PC-9 (cell line): ENCODE measurements around the gene MMD. TPM values are rescaled to one million over a fixed set of nuclear protein-coding genes. Genes with fewer than 3 reads are reported as not detected.
"Not testable (repeated sequence)": the region's sequence is repeated elsewhere in the genome, so short reads cannot be mapped to it uniquely, and the experiment has no call there.

ENCODE experiments used
- BruUV-seq: library from RNA; stranded (reverse); fragments of 400-500 nt; replicated peaks from 2 replicates; lab custom pipeline; 2021; lab: Mats Ljungman, UMichigan
- CTCF ChIA-PET: fragments of 300-600 bp; sonication (Branson Sonifier 250); formaldehyde crosslinking; loops from one replicate; lab custom pipeline; 2022; ENCODE audit warnings: antibody characterized with exemption; lab: Charles Lee
- POLR2A ChIA-PET: fragments of 300-600 bp; sonication (Branson Sonifier 250); formaldehyde crosslinking; loops from one replicate; lab custom pipeline; 2022; ENCODE audit warnings: antibody characterized with exemption; ENCODE audit not compliant: unreplicated experiment; lab: Charles Lee
- DNase-seq, 2 experiments: peaks; one replicate each; pipeline versions ENCODE4 v3.0.0 to v3.0.0-alpha.2; 2015 to 2022; ENCODE audit warnings: mixed read lengths in 1 of 2
- H2AFZ ChIP-seq: fragments of 200-600 bp; sonication (generic); 2 replicates; pipeline ENCODE4 v1.8.1; 2017; ENCODE audit warnings: antibody characterized with exemption
- H3F3A ChIP-seq: fragments of 200-600 bp; sonication (generic); 2 replicates; pipeline ENCODE4 v1.8.1; 2017; ENCODE audit warnings: antibody characterized with exemption, mild to moderate bottlenecking, low read depth; ENCODE audit not compliant: insufficient read depth
- H3K27ac ChIP-seq: fragments of 200-600 bp; sonication (generic); 2 replicates; pipeline ENCODE4 v1.6.1; 2016; ENCODE audit warnings: mixed run types
- H3K27me3 ChIP-seq: fragments of 200-600 bp; sonication (generic); 2 replicates; pipeline ENCODE4 v1.6.1; 2016; ENCODE audit warnings: low read depth, mixed run types; ENCODE audit not compliant: insufficient read depth
- H3K36me3 ChIP-seq: fragments of 200-600 bp; sonication (generic); 2 replicates; pipeline ENCODE4 v1.6.1; 2016; ENCODE audit warnings: low read depth, mixed run types
- H3K4me1 ChIP-seq: fragments of 200-600 bp; sonication (generic); replicated peaks from 2 replicates; pipeline ENCODE4 v1.6.1; 2016; ENCODE audit warnings: mixed run types; ENCODE audit not compliant: insufficient read depth
- H3K4me2 ChIP-seq: fragments of 200-600 bp; sonication (generic); 2 replicates; pipeline ENCODE4 v1.6.1; 2017; ENCODE audit warnings: mixed run types
- H3K4me3 ChIP-seq: fragments of 200-600 bp; sonication (generic); 2 replicates; pipeline ENCODE4 v1.6.1; 2016; ENCODE audit warnings: mixed run types
- H3K79me2 ChIP-seq: fragments of 200-600 bp; sonication (generic); 2 replicates; pipeline ENCODE4 v1.6.1; 2017; ENCODE audit warnings: low read depth, mixed run types
- H3K9me2 ChIP-seq: fragments of 200-600 bp; sonication (generic); 2 replicates; pipeline ENCODE4 v1.8.1; 2017; ENCODE audit warnings: mild to moderate bottlenecking; ENCODE audit not compliant: insufficient read depth
- H3K9me3 ChIP-seq: fragments of 200-600 bp; sonication (generic); 2 replicates; pipeline ENCODE4 v1.8.1; 2016; ENCODE audit warnings: low read depth; ENCODE audit not compliant: insufficient read depth
- H4K20me1 ChIP-seq: fragments of 200-600 bp; sonication (generic); 2 replicates; pipeline ENCODE4 v1.8.1; 2017; ENCODE audit not compliant: insufficient read depth
- EZH2 ChIP-seq: fragments of 200-600 bp; sonication (generic); IDR thresholded peaks from 2 replicates; pipeline ENCODE4 v1.8.0; 2017; ENCODE audit warnings: antibody characterized with exemption, low read depth
- intact Hi-C: fragments of 100-400 bp; cut with micrococcal nuclease; formaldehyde crosslinking; loops from one replicate; pipeline ENCODE4 v1.10.0; 2022; ENCODE audit not compliant: unreplicated experiment
- total RNA-seq: library from RNA; stranded (reverse); gene quantifications from 2 replicates; pipeline ENCODE4 v1.2.3, GENCODE V29; 2021
- TF ChIP-seq, protein P1 (sequence below): fragments of 200-600 bp; sonication (generic); conservative IDR thresholded peaks from 2 replicates; pipeline ENCODE4 v1.6.1; 2017; ENCODE audit warnings: mixed run types, antibody characterized with exemption, mild to moderate bottlenecking, moderate library complexity

Gene MMD
- total RNA-seq, 1 experiment from 2014 or later = 7.2 TPM

DNA sequence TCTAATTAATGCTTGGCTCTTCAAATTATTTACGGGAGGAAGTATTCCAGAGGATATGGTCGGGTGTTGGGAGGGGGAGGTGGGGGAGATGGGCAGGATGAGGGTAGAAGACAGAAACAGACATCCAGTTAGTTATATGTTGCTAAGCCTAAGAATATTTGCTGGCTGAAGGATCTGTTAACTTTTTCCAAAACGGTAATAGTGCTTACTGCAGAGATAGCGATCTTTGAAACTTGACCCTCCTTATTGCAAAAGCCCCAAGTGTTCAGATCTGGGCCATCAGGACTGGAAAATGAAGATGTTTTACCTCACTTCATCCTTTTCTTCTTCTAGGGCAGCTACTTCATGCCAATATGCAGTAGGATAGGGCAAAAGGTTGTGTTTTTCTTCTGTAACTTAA is 27.0 kb upstream of the MMD start:
- no peaks in the 10 kb centered on the region for H4K20me1 ChIP-seq
- H3K4me3 ChIP-seq = no peak overlapping the region
- H3K9me2 ChIP-seq = no peaks in the 10 kb centered on the region
- H3K4me1 ChIP-seq = peaks cover 46% of the 10 kb centered on the region
- ChIA-PET POLR2A (no interaction called here), CTCF (no interaction called here)
- no peaks in the 10 kb centered on the region for H3K9me3 ChIP-seq
- no peaks in the 10 kb centered on the region for H3K36me3 ChIP-seq
- BruUV-seq = no TSS peak
- H3F3A ChIP-seq = peaks cover 28% of the 10 kb centered on the region
- peak in 1 of 2 experiments; percentile 77 for DNase-seq
- H3K4me2 ChIP-seq = peak overlapping the region; percentile 46
- intact Hi-C loops = no loop called here
- H3K27me3 ChIP-seq = no peaks in the 10 kb centered on the region
- no peak overlapping the region for H2AFZ ChIP-seq
- no peak overlapping the region for H3K27ac ChIP-seq
- no peaks in the 10 kb centered on the region for H3K79me2 ChIP-seq
- TF ChIP-seq, protein P1, sequence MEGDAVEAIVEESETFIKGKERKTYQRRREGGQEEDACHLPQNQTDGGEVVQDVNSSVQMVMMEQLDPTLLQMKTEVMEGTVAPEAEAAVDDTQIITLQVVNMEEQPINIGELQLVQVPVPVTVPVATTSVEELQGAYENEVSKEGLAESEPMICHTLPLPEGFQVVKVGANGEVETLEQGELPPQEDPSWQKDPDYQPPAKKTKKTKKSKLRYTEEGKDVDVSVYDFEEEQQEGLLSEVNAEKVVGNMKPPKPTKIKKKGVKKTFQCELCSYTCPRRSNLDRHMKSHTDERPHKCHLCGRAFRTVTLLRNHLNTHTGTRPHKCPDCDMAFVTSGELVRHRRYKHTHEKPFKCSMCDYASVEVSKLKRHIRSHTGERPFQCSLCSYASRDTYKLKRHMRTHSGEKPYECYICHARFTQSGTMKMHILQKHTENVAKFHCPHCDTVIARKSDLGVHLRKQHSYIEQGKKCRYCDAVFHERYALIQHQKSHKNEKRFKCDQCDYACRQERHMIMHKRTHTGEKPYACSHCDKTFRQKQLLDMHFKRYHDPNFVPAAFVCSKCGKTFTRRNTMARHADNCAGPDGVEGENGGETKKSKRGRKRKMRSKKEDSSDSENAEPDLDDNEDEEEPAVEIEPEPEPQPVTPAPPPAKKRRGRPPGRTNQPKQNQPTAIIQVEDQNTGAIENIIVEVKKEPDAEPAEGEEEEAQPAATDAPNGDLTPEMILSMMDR = no peak
- no peak for TF ChIP-seq EZH2

DNA sequence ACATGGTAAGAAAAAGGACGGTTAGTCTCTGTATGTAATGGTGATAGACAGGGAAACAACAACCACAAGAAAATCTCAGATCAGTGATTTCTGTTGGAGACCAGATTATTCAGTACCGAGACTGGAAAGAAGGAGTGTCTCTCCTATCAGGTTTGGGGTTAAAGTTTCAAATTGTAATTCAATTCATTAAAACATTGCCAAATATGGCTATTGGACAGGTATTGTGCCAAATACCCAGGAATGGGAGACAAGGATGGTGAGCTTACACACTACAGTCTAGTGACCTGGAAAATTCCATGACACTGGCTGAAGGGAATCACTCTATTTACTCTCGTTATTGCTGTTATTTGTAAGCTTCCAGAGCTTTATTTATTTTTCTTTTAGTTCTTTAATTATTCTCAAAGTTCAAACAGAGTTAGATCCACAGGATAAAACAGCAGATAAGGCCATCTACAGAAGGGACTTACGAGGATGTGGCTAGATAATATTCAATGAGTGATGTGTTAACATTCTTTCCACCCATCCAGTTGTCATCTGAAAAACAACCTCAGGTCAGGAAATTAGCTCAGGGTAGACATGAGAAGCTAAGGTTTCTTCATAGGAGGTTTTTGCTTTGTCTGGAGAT is 25.1 kb upstream of the MMD start:
- Histone ChIP-seq H3K27me3 (no peaks in the 10 kb centered on the region), H3K36me3 (no peaks in the 10 kb centered on the region), H3K4me3 (no peak overlapping the region), H3F3A (peaks cover 16% of the 10 kb centered on the region), H3K9me2 (no peaks in the 10 kb centered on the region), H4K20me1 (no peaks in the 10 kb centered on the region), H3K79me2 (no peaks in the 10 kb centered on the region), H3K27ac (no peak overlapping the region), H2AFZ (no peak overlapping the region), H3K9me3 (no peaks in the 10 kb centered on the region), H3K4me2 (no peak overlapping the region), H3K4me1 (peaks cover 37% of the 10 kb centered on the region)
- TF ChIP-seq, protein P1 = no peak
- TF ChIP-seq EZH2 = no peak
- CTCF ChIA-PET = no interaction called here
- POLR2A ChIA-PET = no interaction called here
- no peak for DNase-seq
- no TSS peak for BruUV-seq
- intact Hi-C loops = no loop called here

DNA sequence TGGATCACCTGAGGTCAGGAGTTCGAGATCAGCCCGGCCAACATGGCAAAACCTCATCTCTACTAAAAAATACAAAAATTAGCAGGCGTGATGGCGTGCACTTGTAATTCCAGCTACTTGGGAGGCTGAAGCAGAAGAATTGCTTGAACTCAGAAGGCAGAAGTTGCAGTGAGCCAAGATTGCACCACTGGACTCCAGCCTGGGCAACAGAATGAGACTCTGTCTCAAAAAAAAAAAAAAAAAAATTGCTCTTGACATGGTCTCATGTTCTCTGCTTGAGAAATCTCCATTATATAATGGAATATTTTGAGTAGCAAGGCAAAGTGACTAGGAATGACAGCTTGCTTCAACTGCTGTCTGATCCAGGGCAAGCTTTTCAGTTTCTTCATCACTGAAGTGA is 24.4 kb upstream of the MMD start:
- DNase-seq, BruUV-seq, POLR2A ChIA-PET, intact Hi-C loops, H3K4me2 ChIP-seq, CTCF ChIA-PET, H3K9me2 ChIP-seq, H3K36me3 ChIP-seq, H3K27ac ChIP-seq, H3K4me3 ChIP-seq, H4K20me1 ChIP-seq, H3K27me3 ChIP-seq, H3K79me2 ChIP-seq, H3K9me3 ChIP-seq, H2AFZ ChIP-seq: not testable (repeated sequence)
- Histone ChIP-seq H3K4me1 (peaks cover 31% of the 10 kb centered on the region), H3F3A (peaks cover 16% of the 10 kb centered on the region)
